BLaER1 (cell line): ENCODE measurements around the gene OSBPL2.

ENCODE experiments used
- H3K27ac ChIP-seq: shearing (Covaris generic); formaldehyde crosslinking; 2 replicates; pipeline ENCODE4 v1.8.1; 2022
- H3K27me3 ChIP-seq: shearing (Covaris generic); formaldehyde crosslinking; 2 replicates; pipeline ENCODE4 v1.8.1; 2022
- H3K36me3 ChIP-seq: shearing (Covaris generic); formaldehyde crosslinking; 2 replicates; pipeline ENCODE4 v1.8.1; 2022
- H3K4me1 ChIP-seq: shearing (Covaris generic); formaldehyde crosslinking; 2 replicates; pipeline ENCODE4 v1.8.1; 2022
- H3K4me2 ChIP-seq: shearing (Covaris generic); formaldehyde crosslinking; 2 replicates; pipeline ENCODE4 v1.8.1; 2022
- H3K4me3 ChIP-seq: shearing (Covaris generic); formaldehyde crosslinking; 2 replicates; pipeline ENCODE4 v1.8.1; 2022
- H3K9ac ChIP-seq: shearing (Covaris generic); formaldehyde crosslinking; 2 replicates; pipeline ENCODE4 v1.8.1; 2022
- H3K9me3 ChIP-seq: shearing (Covaris generic); formaldehyde crosslinking; 2 replicates; pipeline ENCODE4 v1.8.1; 2022
- H4K20me1 ChIP-seq: shearing (Covaris generic); formaldehyde crosslinking; 2 replicates; pipeline ENCODE4 v1.8.1; 2022
- Cebpa-rat ChIP-seq: shearing (Covaris generic); IDR thresholded peaks from 2 replicates; pipeline ENCODE4 v1.8.1; 2022

OSBPL2 gene

DNA sequence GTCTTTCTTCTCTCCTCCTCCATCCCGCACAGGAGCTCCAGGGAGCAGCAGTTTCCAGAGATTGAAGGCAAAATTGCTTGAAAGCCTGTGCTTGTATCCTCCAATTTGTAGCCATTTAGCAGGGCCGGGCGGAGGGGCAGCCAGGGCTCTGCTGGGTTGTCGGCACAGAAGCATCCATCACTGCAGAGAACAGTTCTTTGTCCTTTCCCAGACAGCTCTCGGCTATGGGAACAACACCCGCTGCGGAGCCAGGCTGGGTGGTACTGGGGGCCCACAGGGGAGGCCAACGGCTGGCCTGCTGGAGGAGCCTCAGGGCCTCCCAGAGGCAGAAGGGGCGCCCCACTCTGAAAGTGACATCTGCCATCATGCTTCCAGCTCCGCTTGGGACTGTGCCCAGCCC is 26.0 kb upstream of the OSBPL2 start:
- Histone ChIP-seq H3K36me3 (no peaks in the 10 kb centered on the region; the same call in 1 of the 2 replicates), H3K9ac (no peak overlapping the region), H3K9me3 (no peaks in the 10 kb centered on the region), H4K20me1 (peaks cover 42% of the 10 kb centered on the region), H3K27ac (no peak overlapping the region), H3K4me3 (no peak overlapping the region), H3K4me1 (peaks cover 77% of the 10 kb centered on the region), H3K27me3 (peaks cover 13% of the 10 kb centered on the region), H3K4me2 (no peak overlapping the region)
- no peak for TF ChIP-seq Cebpa-rat

DNA sequence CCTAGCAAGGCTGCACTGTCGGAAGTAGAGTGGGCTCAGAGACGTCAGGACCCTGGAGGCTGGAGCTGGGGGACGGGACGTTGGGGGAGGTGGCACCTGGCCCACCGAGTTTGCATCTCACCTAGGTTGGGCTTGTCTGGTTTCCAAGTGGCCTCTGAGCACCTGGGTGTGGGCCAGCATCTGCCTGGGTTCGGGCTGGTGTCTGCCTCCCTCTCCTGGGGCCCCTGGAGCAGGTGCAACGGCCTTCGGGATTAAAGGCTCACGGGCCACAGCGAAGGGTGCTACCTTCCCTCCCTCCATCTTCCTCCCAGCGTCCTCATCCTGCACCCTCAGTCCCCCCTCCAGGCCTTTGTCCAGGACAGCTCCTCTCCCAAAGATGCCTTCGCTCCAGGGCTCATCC is 24.3 kb upstream of the OSBPL2 start:
- Histone ChIP-seq H3K4me2 (peak overlapping the region; percentile 94), H3K9ac (no peak overlapping the region), H3K36me3 (no peaks in the 10 kb centered on the region), H3K9me3 (no peaks in the 10 kb centered on the region), H4K20me1 (peaks cover 55% of the 10 kb centered on the region), H3K27me3 (peaks cover 31% of the 10 kb centered on the region), H3K4me1 (peaks cover 82% of the 10 kb centered on the region), H3K27ac (no peak overlapping the region), H3K4me3 (no peak overlapping the region; the same call in 1 of the 2 replicates)
- TF ChIP-seq Cebpa-rat, result no peak

DNA sequence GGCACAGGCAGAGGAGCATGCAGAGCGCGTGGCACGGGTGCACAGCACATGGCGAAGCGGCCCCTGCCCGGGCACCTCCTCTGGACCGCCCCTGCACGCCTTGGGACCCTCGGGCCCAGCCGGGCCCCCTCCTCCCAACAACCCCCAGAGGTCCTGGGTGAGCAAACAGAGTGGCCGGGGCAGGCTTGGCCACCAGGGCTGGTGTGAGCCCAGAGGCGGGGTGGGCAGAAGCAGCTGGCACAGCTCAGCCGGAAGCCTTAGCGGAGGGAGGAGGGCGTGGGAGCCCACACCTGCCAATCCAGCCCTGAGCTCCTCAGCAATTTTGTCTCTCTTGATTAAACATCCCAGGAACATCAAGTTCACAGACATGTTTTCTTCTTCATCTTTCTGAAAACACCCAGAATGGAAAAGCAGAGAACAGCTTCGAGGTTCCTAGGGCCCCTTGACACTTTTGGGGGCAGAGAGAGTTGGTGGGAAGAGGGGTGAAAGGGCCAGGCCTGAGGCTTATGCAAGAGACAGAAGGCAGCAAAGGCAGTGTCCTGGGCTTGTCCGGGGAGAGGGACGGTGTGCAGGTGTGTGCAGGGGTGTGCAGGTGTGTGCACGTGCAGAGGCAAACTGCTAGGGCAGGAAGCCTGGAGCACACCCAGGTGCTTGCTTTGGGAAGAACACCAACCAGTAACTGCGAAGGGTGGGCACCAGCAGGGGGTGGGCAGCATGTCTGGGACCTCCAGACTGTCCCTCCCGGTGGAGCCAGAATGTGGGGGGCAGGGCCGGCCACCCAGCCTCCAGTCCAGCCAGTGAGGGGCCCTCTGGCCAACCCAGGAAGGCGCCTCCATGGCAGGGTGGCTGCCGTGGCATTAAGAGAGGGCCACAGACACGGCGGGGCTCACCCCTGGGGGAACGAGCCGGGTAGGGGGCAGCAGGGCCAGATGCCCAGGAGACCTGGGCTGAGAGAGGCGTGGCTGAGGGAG is 23.0 kb upstream of the OSBPL2 start:
- Histone ChIP-seq H3K9me3 (no peaks in the 10 kb centered on the region), H3K9ac (0 out of 2 replicates have a peak overlapping the region, but pooled peaks have one; percentile 19), H3K4me1 (peaks cover 79% of the 10 kb centered on the region), H3K27ac (peak overlapping the region; percentile 67), H3K36me3 (no peaks in the 10 kb centered on the region), H4K20me1 (peaks cover 62% of the 10 kb centered on the region), H3K27me3 (peaks cover 43% of the 10 kb centered on the region), H3K4me2 (peak overlapping the region; percentile 94), H3K4me3 (peak overlapping the region; percentile 12; the same call in 1 of the 2 replicates)
- no peak for TF ChIP-seq Cebpa-rat

DNA sequence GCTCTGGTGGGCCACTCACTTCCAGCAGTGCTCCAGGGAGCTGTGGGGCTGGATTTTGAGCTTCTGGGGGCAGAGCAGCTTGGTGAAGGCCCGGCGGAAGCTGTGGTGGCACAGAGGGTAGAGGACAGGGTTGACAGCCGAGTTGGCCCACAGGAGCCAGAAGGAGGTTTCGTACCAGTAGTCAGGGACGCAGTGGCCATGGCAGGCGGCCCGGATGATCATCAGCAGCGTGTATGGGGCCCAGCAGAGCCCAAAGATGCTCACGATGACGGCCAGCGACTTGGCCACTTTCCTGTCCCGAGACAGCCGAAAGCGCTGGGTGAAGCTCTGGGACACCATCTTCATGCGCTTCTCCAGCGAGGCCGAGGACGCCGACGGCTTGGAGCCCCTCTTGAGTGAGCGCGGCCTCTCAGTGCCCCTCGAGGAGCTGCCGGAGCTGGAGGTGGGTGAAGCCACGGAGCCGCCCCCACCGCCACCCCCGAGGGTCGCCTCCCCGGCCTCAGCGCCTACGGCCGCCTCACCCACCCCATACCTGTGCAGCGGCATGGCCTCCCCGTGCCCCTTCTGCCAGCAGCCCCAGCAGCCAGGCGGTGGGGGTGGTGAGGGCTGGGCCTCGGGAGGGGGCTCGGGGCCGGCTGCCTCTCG is 22.2 kb upstream of the OSBPL2 start:
- H3K27ac ChIP-seq, result peak overlapping the region; percentile 67
- 0 out of 2 replicates have a peak overlapping the region, but pooled peaks have one; percentile 19 for H3K9ac ChIP-seq
- peaks cover 80% of the 10 kb centered on the region for H3K4me1 ChIP-seq
- H4K20me1 ChIP-seq, result peaks cover 70% of the 10 kb centered on the region
- H3K27me3 ChIP-seq, result peaks cover 51% of the 10 kb centered on the region
- peak overlapping the region; percentile 94 for H3K4me2 ChIP-seq
- no peaks in the 10 kb centered on the region for H3K36me3 ChIP-seq
- H3K4me3 ChIP-seq, result no peak overlapping the region; the same call in 1 of the 2 replicates
- no peaks in the 10 kb centered on the region for H3K9me3 ChIP-seq
- no peak for TF ChIP-seq Cebpa-rat

DNA sequence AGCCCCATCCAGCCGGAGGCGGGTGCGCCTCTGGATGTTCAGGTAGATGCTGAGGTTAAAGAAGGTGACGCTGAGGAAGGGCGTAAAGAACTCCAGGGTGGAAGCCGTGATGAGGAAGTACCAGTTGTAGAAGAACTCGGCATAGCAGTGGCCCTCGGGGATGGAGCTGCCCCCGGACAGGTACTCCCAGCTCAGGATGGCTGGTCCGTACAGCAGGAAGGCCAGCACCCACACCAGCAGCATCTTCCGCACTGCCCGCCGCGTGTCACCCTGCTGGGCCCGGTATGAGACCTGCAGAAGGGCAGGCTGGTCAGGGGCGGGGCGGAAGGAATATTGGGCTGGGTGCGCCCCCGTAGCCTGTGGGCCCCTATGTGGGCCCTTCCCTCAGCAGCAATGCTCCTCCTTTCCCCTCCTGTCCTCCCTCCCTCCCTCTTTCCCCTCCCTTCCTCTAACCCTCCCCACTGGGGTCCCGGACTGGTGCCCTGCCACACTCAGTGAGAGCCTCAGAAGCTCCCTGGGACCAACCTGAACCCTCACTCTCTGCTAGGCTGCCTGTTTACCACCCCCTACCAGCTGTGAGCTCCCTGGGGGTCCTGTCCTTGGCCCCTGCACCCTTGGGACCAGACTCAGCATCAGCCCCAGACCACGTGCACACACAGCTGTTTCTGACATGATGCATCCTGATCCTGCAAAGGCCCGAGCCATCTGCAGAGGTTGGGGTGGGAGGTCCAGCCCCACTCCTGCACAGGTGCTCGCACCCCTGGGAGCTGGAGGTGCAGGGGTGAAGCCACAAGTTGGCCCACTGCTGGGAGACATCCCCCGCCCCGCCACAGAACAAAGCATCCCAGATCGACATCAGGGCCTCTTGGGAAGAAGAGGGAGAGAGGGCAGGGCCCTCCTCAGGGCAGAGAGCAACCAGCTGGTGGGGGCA is 21.4 kb upstream of the OSBPL2 start:
- H3K4me3 ChIP-seq, result no peak overlapping the region
- TF ChIP-seq Cebpa-rat, result no peak
- peaks cover 58% of the 10 kb centered on the region for H3K27me3 ChIP-seq
- peaks cover 82% of the 10 kb centered on the region for H3K4me1 ChIP-seq
- H3K36me3 ChIP-seq, result no peaks in the 10 kb centered on the region
- H4K20me1 ChIP-seq, result peaks cover 78% of the 10 kb centered on the region
- no peaks in the 10 kb centered on the region for H3K9me3 ChIP-seq
- peak overlapping the region; percentile 94 for H3K4me2 ChIP-seq
- H3K9ac ChIP-seq, result no peak overlapping the region
- peak overlapping the region; percentile 67; the same call in 1 of the 2 replicates for H3K27ac ChIP-seq

DNA sequence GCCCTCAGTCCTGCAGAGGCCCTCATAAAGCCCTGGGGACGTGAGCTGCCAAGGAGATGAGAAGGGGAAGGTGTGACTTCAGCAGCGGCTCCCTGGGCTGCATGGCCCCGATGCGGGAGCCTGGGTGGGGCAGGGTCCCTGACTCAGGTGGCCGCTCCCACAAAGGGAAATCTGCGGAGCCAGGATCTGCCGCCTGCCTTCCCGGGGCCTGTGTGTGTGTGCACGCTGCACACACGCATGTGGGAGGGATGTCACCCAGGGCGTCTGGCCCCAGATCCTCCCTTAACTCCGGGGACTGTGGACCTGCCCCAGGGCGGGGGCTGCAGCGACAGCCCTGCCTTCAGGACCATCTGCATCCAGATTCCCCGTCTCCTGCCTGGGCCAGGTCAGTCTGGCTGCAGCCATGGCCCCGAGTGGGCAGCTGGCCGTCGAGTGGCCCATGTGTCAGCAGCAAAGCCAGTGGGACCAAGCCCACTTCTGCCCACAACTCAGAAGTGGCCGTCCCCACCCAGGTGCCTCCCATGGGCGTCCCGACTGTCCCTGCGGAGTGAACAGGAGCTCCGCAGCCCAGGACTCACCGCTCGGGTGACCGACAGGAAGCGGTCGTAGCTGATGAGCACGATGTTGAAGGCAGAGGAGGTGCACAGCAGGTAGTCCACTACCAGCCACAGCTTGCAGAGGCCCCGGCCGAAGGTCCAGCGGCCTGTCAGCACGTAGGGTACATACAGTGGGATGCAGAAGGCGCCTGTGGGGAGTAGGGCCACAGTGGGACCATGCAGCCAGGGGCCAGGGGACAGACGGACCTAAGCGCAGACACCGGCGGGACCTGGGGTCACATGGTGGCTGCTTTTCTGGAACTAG is 20.2 kb upstream of the OSBPL2 start:
- Histone ChIP-seq H3K9ac (no peak overlapping the region), H3K9me3 (no peaks in the 10 kb centered on the region), H3K36me3 (no peaks in the 10 kb centered on the region), H3K27ac (no peak overlapping the region; the same call in 1 of the 2 replicates), H3K4me1 (peaks cover 78% of the 10 kb centered on the region), H3K4me3 (no peak overlapping the region), H3K4me2 (peak overlapping the region; percentile 94), H4K20me1 (peaks cover 90% of the 10 kb centered on the region), H3K27me3 (peaks cover 71% of the 10 kb centered on the region)
- no peak for TF ChIP-seq Cebpa-rat

DNA sequence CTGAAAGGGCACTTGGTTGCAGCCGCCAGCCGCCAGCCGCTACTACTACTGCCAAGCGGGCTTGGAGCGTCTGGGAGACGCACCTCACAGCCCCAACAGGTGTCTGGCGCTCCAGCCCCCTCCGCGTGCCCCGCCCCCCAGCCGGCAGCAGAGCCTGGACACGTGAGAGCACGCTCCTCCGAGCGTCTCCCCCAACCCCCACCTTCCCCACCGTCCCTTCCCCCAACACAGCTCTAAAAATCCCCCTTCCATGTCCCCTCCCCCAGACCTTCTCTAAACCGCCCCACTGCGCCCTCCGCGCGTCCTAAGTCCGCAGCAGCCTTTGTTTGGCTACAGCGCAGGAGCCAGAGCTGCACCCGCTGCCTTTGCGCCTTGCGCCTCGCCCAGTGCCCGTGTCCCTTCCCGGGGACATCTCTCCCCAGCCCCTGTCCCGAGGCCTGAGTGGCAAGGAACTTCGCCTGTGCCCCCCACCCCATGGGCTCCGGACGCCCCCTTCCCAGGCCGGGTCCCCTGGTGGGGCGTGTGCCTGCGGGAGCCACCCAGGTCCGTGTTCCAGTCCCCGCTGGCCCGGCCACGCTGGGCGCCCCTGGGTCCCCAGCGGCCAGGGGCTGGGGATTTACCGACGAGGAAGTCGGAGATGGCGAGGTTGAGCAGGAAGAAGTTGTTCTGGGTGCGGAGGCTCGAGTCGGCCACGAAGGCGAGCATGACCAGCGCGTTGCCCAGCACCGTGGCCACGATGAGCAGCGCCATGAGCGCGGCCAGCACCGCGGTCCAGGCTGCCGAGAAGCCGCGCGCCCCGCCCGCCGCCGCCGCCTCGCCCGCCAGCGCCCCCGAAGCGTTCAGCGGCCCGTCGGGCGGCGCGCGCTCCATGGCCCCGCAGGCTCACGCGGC is 19.0 kb upstream of the OSBPL2 start:
- Histone ChIP-seq H3K36me3 (no peaks in the 10 kb centered on the region), H3K4me3 (peak overlapping the region; percentile 67), H3K27me3 (peaks cover 71% of the 10 kb centered on the region), H3K27ac (no peak overlapping the region), H3K4me1 (peaks cover 83% of the 10 kb centered on the region), H3K9me3 (no peaks in the 10 kb centered on the region), H4K20me1 (peaks cover 95% of the 10 kb centered on the region), H3K4me2 (peak overlapping the region; percentile 94), H3K9ac (no peak overlapping the region)
- TF ChIP-seq Cebpa-rat, result no peak
